GM12873 (cell line): ENCODE data around the gene ULK4.

Source experiments
- CTCF ChIP-seq: IDR thresholded peaks from 2 replicates; pipeline ENCODE4 v1.5.1; 2012; ENCODE audit warnings: low read depth, mild to moderate bottlenecking, moderate library complexity, low read length, control low read depth; ENCODE audit not compliant: insufficient read depth; ENCODE audit errors: missing control alignments

ULK4 gene

GRCh38 chr3:41611008-41611407 lies 350.9 kb downstream of the ULK4 start:
- no peak for TF ChIP-seq CTCF

- TF ChIP-seq CTCF = no peak
Measured at GRCh38 chr3:41608347-41608746, 353.6 kb downstream of the ULK4 start.

DNA sequence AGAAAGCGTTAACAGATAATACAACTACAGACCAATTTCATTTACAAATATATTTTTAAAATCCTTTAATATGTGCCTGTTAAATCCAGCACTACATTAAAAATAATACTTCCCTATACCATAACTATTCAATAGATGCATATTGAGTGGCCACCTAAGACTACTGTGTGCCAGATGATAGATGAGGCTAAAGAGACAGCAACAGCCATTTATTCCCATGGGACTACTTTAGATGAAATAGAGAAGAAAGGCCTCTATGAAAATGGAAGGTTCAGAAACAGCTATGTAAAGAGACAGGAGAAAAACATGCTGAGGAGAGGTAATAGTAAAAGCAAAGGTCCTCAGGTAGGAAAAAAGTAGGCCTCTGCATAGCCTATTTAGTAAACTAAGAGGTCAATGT lies 358.1 kb downstream of the ULK4 start:
- TF ChIP-seq CTCF = no peak

GRCh38 chr3:41602121-41602520 lies 359.8 kb downstream of the ULK4 start:
- TF ChIP-seq CTCF = no peak

DNA sequence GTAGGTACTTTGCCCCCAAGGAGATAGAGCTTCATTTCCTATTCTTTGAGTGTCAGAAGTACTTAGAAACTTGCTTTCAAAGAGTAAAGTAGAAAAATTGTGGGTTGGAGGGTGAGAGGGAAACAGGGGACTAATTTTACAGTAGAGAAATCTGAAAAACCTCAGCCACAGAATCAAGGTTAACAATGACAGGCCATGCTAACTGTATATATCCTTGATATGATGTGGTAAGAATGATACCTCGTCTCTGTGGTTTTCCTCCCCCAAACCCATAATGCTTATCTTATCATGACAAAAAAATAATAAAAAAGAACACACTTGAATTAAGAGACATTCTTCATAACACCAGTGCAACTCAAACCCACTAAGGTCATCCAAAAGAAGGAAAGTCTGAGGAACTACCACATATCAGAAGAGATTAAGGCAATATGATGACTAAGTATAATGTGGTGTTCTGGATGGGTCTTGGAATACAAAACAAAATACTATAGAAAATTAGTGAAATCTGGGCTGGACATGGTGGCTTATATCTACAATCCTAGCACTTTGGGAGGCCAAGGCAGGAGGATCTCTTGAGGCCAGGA lies 360.4 kb downstream of the ULK4 start:
- no peak for TF ChIP-seq CTCF

GRCh38 chr3:41600616-41601015 lies 361.3 kb downstream of the ULK4 start:
- TF ChIP-seq CTCF = no peak

DNA sequence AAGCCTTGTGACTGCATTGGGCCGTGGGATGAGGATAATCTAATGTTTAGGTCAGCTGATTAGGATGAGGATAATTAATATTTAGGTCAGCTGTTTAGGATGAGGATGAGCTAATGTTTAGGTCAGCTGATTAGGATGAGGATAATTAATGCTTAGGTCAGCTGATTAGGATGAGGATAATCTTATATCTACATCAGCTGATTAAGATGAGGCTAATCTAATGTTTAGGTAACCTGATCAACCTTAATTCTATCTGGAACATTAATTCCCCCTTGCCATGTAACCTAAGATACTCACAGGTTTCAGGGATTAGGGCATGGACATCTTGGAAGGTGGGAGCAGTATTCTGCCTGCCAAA lies 362.8 kb downstream of the ULK4 start:
- no peak for TF ChIP-seq CTCF
